GM21367 (cell line): ENCODE data around the gene FAM170A.
A peak's percentile ranks its signal among the peaks of the same experiment; 100 is the strongest.

Source experiments
- ATAC-seq: cut with Tn5 transposase; IDR thresholded peaks from one replicate; pipeline ENCODE4 v1.9.1; 2021; ENCODE audit not compliant: unreplicated experiment

Gene FAM170A, protein sequence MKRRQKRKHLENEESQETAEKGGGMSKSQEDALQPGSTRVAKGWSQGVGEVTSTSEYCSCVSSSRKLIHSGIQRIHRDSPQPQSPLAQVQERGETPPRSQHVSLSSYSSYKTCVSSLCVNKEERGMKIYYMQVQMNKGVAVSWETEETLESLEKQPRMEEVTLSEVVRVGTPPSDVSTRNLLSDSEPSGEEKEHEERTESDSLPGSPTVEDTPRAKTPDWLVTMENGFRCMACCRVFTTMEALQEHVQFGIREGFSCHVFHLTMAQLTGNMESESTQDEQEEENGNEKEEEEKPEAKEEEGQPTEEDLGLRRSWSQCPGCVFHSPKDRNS

DNA sequence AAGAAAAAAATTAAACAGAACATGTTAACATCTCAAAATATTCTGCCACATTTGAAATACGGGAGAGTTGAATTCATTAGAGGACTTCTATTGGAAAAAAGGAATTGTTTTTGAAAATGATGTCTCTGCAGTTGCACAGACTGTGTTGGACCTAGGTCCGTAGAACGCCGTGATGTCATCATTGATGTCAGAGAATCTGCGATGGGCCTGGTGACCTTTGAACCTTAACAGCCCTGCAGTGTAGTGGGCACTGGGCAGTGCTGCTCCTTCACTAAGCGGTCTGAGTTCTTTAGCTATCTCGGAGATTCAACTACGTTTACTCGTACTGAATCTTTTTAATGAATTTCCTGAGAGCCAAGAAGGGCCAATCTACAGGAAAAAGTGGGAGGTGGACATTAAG lies at the start of gene FAM170A:
FAM170A (plus strand) TSS at position 220 of the 400 bp plus-strand sequence. CDS start 211 bp downstream, outside the sequence.
- no peak for ATAC-seq

DNA sequence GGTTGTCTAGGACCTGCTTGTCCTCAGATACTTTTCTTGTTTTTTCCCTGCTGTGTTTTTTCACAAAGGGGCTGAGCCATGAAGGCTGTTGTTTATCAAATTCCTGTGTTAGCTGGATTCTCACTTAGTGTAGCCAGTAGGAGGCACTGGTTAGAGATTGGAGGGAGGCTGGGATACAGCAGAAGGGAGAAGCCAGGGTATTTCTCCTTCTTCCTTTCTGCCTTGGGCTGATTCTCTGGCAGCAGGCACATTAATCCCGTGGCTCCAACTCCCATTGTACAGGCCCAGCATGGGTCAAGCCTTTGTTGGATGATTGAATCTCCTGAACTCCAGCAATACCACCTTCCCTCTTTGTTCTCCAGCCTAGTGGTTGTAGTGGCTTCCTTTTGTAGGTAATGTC lies 46.4 kb upstream of the FAM170A start:
- no peak for ATAC-seq

DNA sequence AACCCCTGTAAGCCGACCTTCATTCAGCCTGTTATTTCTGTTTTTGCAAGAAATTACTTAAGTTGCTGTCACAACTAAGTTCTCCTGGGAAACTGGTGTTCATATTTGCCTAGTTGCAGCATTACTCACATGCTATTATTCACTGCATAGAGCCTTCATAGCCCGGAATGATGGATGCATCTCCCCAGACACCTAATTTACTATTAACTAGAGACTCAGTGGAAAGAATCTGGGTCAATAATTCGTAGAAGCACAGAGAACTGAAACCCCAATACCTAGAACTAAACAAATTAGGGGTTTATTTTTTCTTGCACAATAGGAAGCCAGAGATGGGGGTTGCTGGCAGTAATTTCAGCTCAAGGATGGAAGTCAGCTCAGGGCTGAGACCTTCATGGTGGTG lies 45.7 kb upstream of the FAM170A start:
- ATAC-seq, result peak; percentile 81

DNA sequence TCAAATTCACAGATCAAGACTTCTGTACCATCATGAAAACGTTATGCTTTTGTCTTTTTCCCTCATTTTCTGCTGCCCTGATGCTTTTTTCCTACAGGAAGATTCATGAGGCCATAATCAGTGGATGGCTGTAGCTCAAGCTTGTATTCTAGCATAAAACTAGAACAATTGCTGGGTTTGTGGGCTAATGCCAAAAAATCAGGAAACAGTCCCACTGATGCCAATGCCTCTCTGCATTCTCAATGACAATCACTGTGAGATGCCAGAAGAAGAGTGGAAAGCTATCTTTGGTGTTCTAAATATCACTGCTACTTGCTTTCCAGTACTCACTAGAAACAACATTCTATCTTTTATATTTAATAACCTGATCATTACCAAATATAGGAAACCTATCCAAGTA lies 33.3 kb upstream of the FAM170A start:
- ATAC-seq, result no peak

DNA sequence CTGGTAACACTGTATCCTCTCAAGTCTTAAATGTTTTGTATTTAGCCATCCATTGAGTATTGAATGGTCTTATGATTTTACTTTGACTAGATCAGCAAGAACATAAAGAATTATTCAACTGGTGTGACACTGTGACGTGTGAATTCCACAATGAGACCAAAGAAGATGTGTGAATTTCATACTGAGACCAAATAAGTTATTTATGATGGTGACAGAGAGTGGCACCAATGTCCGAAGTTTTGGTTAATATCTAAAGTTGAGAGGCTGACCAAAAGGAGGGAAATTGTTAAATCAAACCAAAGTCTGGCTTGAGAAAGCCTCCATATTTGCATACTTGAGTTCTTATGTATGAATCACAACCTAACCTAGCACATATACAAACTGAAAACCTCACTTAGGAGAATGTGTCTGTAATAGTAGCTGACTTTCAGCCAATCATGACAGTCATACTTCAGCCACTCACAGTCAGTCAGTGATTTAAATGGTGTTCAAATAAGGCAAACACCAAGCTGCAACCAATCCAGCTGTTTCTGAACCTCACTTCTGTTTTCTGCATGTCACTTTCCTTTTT lies 31.5 kb upstream of the FAM170A start:
- ATAC-seq, result no peak

DNA sequence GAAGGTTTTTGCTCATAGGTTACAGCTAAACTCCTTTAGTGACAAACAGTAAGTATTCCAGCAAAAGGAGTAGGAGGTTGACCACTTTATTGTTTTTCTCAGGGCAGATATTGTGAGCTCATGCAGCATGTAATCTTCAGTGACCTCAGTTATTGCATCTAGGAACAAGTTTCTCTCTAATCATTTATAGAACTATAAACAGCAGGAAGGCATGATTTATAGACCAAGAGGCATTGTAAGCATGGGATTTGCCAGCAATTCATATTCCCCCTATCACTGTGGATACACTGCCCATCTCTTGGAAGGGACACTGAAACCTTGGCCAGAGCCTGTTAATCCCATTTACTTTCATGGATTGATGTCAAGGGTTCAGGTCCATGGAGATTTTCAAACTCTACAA lies 15.4 kb upstream of the FAM170A start:
- ATAC-seq, result no peak

DNA sequence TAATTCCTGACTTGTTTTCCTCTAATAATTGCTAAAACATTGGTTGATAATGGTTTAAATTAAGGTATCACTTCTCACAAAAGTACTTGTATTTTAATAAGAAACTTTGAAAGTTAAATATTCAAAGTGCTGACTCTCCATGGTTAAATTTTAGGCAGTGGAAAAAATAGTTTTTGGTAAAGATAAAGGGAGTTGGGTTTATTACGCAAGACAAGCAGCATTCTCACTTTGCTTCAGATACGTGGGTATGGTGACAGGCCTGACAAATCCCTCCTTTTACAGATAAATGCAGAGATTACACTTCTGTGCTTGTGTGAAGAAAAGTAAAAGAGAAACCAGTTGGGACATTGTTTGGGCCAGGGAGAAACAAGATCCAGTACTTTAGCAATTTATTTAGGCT lies 14.5 kb upstream of the FAM170A start:
- ATAC-seq, result no peak

DNA sequence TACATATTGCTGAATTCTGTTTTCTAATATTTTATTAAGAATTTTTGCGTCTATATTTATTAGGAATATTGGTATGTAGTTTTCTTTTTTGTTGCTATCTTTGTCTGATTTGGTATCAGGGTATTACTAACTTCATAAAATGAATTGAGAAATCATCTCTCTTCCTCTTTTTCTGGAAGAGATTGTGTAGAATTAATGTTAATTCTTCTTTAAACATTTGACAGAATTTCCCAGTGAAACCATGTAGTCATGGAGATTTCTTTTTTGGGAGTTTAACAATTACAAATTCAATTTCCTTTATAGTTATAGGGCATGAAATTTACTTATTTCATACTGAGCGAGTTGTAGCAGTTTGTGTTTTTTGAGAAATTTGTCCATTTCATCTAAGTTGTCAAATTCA lies 3.3 kb upstream of the FAM170A start:
- ATAC-seq, result no peak

DNA sequence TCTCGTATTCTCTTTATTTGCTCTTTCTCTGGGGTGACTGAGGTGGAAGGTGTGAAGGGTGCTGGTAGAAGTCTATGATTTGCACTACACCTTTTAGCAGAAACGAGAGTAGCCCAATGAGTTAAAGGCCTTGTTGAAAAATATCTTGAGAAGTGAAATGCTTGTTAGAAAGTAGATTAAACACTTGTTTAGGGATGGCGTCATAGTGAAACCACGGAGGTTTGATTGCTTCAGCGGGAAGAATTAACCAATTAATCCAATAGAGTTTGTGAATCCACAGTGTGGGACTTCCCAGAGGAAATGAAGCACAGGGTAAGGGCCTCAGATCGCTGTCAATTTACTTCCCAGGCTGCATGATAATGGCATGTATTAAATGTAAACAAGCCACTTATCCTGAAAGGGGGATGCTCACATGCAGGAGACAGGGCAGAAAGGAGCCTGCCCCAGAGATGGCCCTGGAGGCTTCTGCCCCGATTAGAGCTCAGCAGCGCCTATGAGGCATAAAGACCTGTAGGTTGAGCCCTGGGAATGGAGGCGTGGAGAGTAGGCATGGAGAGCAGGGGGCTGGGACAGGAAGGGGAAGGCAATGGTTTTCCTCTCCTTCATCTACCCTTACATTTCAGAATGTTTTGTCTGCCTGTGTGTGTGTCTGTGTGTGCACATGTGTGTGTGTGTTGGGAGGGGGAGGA lies 1.5 kb downstream of the FAM170A start:
- no peak for ATAC-seq

DNA sequence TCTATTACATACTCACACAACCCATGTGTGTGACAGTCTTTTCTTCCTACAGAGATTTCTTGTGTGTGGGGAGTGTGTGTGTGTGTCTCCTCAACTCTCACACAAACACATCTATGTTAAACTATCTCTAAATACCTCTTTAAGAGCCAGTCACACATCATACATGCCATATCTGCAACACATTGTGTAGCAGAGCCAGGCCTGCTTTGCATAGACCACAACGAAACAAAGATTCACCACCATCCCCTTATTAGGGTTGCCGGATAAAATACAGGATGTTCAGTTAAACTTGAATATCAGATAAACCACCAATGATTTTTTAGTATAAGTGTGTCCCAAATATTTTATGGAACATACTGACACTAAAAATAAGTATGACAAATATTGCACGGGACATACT lies 2.3 kb downstream of the FAM170A start:
- no peak for ATAC-seq

DNA sequence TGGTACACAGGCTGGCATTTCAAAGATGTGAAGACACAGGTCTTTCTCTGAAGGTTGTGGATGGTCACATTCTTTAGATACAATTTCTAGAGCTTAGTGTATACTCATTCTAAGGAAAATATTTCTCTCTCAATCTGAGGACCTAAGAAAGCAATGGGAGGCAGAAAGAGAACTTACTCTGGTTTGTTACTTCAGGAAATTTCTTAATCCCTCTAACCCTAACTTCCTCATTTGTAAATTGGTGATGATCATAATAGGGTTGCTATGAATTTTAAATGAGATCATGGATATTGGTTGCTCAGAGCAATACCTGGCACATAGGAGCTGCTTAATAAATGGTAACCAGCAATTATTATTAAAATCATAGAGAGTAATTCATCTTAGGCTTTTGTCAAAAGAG lies 22.1 kb downstream of the FAM170A start:
- no peak for ATAC-seq

DNA sequence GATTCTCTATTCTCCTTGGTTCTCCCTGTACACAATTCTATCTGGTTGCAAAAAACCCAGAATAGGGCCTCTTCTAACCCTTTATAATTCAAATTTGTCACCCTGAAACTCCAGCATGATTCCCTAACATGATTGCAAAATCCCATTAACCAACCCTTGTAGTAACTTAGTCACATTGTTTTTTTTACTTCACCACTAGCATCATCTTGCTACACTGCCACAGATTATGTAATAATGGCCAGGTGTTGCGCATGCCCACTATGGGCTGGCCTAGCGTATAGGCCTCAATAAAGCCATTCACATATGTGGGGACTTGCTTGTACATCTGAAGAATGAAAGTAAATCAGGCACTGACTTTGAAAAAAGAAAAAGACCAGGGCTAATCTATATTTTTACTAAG lies 25.7 kb downstream of the FAM170A start:
- ATAC-seq, result no peak

DNA sequence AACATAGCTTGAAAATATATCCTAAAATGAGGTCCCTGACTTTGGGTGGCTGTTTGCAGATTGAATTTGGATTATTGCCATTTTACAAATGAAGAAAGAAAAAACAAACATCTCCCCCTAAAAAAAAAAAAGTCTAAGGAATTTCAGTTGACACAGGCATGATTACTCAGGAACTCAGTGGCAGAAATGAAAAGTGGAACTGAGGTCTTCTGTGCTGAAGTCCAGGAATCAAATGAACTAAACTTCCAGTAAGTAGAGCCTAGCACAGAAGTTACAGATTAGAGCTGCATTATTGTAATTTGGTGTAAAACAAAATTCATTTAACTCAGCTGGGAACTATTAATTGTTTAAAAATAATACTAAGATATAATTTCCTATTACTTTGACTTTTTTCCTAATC lies 26.7 kb downstream of the FAM170A start:
- no peak for ATAC-seq

DNA sequence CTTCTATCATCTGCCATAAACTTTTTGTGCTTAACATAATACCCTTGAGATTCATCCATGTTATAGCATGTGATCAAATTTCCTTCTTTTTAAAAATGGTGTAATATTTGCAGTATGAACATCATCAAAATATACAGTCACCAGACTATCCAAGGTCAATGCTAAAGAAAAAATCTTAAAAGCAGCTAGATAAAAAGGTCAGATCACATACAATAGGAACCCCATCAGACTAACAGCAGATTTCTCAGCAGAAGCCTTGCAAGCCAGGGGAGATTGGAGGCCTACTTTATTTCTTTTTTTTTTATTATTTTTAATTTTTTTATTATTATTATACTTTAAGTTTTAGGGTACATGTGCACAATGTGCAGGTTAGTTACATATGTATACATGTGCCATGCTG lies 37.2 kb downstream of the FAM170A start:
- ATAC-seq, result no peak

DNA sequence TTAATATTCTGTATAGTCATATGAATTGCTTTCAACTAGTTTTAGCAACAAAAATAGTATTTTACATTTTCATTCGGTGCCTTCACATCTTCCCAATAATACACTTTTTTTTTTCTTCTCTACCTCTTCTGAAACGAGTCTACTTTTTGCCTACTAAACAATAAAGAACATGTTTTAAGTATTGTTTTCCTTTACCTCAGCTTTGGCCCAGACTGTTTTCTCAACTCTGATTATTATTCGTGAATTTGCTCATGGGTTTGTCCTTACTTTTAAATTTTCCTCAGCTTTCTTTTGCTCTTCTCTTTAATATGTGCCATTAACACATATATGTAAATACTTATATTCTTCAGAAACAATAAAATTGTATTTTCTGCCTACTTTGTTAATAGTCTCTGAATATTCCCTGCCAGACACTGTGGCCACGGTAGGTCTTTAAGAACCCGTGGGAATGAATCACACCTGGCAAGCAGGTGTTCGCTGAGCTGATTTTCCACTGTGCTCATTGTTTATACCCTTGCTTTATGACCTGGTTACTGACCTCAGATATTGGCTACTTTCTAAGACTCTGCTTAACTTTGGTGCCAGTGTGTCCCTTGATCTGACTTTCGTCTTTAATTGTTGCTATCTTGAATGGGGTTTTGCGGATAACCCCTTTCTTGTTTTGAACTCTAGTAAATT lies 49.1 kb downstream of the FAM170A start:
- no peak for ATAC-seq

DNA sequence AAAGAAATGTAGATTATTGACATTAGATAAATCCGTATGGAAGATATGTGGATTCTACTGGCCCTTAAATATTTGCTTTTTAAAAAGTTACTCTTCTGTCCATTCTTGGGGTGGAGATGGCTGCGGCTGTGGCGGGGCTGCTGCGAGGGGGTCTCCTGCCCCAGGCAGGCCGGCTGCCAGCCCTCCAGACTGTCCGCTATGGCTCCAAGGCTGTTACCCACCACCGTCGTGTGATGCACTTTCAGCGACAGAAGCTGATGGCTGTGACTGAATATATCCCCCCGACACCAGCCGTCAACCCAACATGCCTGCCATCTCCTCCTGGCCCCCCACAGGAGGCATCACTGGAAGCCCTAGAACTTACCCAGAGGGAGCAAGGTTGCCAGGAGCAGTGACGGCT lies 50.7 kb downstream of the FAM170A start:
- no peak for ATAC-seq

DNA sequence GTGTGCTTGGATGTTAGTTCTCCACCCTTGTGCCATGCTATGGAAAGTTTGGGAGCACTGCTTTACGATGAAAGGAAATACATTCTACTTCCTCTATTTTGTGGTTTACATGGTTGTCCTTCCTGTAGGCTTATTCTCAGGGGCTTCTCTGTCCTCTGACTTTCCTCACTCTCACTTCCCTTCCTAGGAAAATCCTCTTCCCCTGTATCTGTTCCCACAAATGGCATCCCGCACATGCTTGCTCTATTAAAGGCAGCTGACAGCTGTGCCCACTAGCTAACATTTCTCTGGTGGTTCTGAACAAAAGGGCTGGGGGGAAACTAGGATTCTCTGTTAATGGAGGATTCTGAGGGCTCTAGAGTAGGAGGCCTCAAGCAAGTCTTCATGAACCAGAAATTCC lies 52.4 kb downstream of the FAM170A start:
- no peak for ATAC-seq

DNA sequence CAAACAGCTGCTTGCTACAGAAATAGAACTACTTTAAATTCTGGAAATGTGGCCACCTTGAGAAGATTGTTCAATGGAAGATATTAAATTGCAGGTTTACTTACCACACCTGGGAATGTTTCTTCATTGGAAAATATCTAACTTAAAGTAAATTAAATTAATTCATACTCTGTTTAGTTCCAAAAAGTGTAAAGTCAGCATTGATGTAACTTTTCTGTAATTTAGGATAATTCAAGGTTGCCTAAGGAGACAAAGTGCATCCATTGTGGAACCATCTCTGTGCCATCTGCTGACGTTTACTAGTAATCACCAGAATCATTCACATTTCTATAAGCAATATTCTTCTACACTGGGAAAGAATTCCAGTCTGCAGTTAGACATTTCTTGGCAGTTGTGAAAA lies 53.0 kb downstream of the FAM170A start:
- no peak for ATAC-seq
